OCI-LY7 (cell line): ENCODE data around the gene VAT1L. TPM values are rescaled to one million over a fixed set of nuclear protein-coding genes. Genes with fewer than 3 reads are reported as not detected.

Source experiments
- BruUV-seq: library from RNA; stranded (reverse); fragments of 400-500 nt; replicated peaks from 2 replicates; lab custom pipeline; 2021; lab: Mats Ljungman, UMichigan
- CTCF ChIA-PET: fragments of 300-600 bp; sonication (Branson Sonifier 250); formaldehyde crosslinking; loops from one replicate; lab custom pipeline; 2022; ENCODE audit warnings: antibody characterized with exemption; ENCODE audit not compliant: unreplicated experiment; lab: Charles Lee
- POLR2A ChIA-PET: fragments of 300-600 bp; sonication (Branson Sonifier 250); formaldehyde crosslinking; loops from one replicate; lab custom pipeline; 2022; ENCODE audit warnings: antibody characterized with exemption; lab: Charles Lee
- DNase-seq: peaks from one replicate; pipeline ENCODE4 v3.0.0-alpha.2; 2015; ENCODE audit warnings: low spot score
- H2AFZ ChIP-seq: fragments of 200-600 bp; sonication (generic), shearing (Covaris generic); 2 replicates; pipeline ENCODE4 v1.6.1; 2014; ENCODE audit warnings: mild to moderate bottlenecking, antibody characterized with exemption, low read length, moderate library complexity
- H3K27ac ChIP-seq: fragments of 200-600 bp; sonication (generic); 2 replicates; pipeline ENCODE4 v1.5.1; 2014; ENCODE audit warnings: mixed run types, low read depth, mild to moderate bottlenecking, moderate library complexity, low read length, inconsistent platforms; ENCODE audit not compliant: poor library complexity, severe bottlenecking
- H3K36me3 ChIP-seq: fragments of 200-600 bp; sonication (generic); 2 replicates; pipeline ENCODE4 v1.6.1; 2014; ENCODE audit warnings: mild to moderate bottlenecking, antibody characterized with exemption, low read length, moderate library complexity, mixed read lengths; ENCODE audit not compliant: insufficient read depth
- H3K4me1 ChIP-seq: fragments of 200-600 bp; sonication (generic); 2 replicates; pipeline ENCODE4 v1.5.1; 2014; ENCODE audit warnings: mild to moderate bottlenecking, low read length; ENCODE audit not compliant: insufficient read depth, poor library complexity, severe bottlenecking
- H3K4me2 ChIP-seq: fragments of 200-600 bp; sonication (generic); 2 replicates; pipeline ENCODE4 v1.6.1; 2014; ENCODE audit warnings: mild to moderate bottlenecking, low read length
- H3K4me3 ChIP-seq: fragments of 200-600 bp; sonication (generic); 2 replicates; pipeline ENCODE4 v1.5.1; 2014; ENCODE audit warnings: mild to moderate bottlenecking, low read depth, low read length; ENCODE audit not compliant: poor library complexity, severe bottlenecking
- H3K79me2 ChIP-seq: fragments of 200-600 bp; sonication (generic); 2 replicates; pipeline ENCODE4 v1.6.1; 2016; ENCODE audit warnings: low read depth, mild to moderate bottlenecking, low read length, moderate library complexity, mixed read lengths; ENCODE audit not compliant: insufficient read depth
- H3K9me2 ChIP-seq: fragments of 200-600 bp; sonication (generic); 2 replicates; pipeline ENCODE4 v1.6.1; 2016; ENCODE audit warnings: mild to moderate bottlenecking, low read length, mixed read lengths; ENCODE audit not compliant: insufficient read depth
- H3K9me3 ChIP-seq: fragments of 200-600 bp; sonication (generic); 2 replicates; pipeline ENCODE4 v1.6.1; 2014; ENCODE audit warnings: mild to moderate bottlenecking, mixed run types, low read length, mixed read lengths
- H4K20me1 ChIP-seq: fragments of 200-600 bp; sonication (generic); 2 replicates; pipeline ENCODE4 v1.6.1; 2014; ENCODE audit warnings: mild to moderate bottlenecking, antibody characterized with exemption, low read length, moderate library complexity, mixed read lengths; ENCODE audit not compliant: insufficient read depth
- CTCF ChIP-seq: fragments of 200-600 bp; sonication (generic); conservative IDR thresholded peaks from 2 replicates; pipeline ENCODE4 v1.5.1; 2014; ENCODE audit warnings: mild to moderate bottlenecking, antibody characterized with exemption, low read length, moderate library complexity, mixed read lengths
- EZH2phosphoT487 ChIP-seq: fragments of 200-600 bp; sonication (generic); IDR thresholded peaks from 2 replicates; pipeline ENCODE4 v1.6.1; 2018; ENCODE audit warnings: low read depth, borderline replicate concordance, mild to moderate bottlenecking, mixed run types, antibody characterized with exemption, low read length, moderate library complexity, mixed read lengths
- intact Hi-C: fragments of 100-400 bp; cut with micrococcal nuclease; formaldehyde crosslinking; loops from one replicate; pipeline ENCODE4 v1.10.0; 2022; ENCODE audit not compliant: unreplicated experiment
- total RNA-seq, 2 experiments: library from RNA; depleted of rRNA in 1 of 2; stranded (reverse); fragments of >200 nt in 1 of 2; shearing (Covaris generic) in 1 of 2; gene quantifications; 2 replicates each; pipeline ENCODE4 v1.2.3, GENCODE V29; 2014 to 2022

VAT1L gene
- total RNA-seq, 2 experiments from 2014 or later: not detected

GRCh38 chr16:77748421-77749005 is 39.9 kb upstream of the VAT1L start:
- ChIA-PET CTCF (no interaction called here), POLR2A (no interaction called here)
- no peaks in the 10 kb centered on the region for H3K36me3 ChIP-seq
- no TSS peak for BruUV-seq
- H2AFZ ChIP-seq: no peak overlapping the region
- H3K9me3 ChIP-seq: no peaks in the 10 kb centered on the region
- intact Hi-C loops: no loop called here
- H3K4me2 ChIP-seq: no peak overlapping the region
- no peak for TF ChIP-seq CTCF
- DNase-seq: no peak
- H3K27ac ChIP-seq: no peak overlapping the region
- H3K4me3 ChIP-seq: no peak overlapping the region
- H3K79me2 ChIP-seq: no peaks in the 10 kb centered on the region
- H3K4me1 ChIP-seq: no peaks in the 10 kb centered on the region
- no peaks in the 10 kb centered on the region for H3K9me2 ChIP-seq
- no peaks in the 10 kb centered on the region for H4K20me1 ChIP-seq

- Histone ChIP-seq H2AFZ (no peak overlapping the region), H3K4me3 (no peak overlapping the region), H3K4me2 (no peak overlapping the region), H3K36me3 (no peaks in the 10 kb centered on the region), H3K9me3 (no peaks in the 10 kb centered on the region), H3K27ac (no peak overlapping the region), H3K4me1 (no peaks in the 10 kb centered on the region), H3K9me2 (no peaks in the 10 kb centered on the region), H3K79me2 (no peaks in the 10 kb centered on the region), H4K20me1 (no peaks in the 10 kb centered on the region)
- BruUV-seq: no TSS peak
- CTCF ChIA-PET: interaction anchor here (0.7 kb wide), 1 partner anchor 340 kb away, joined by 3 read pairs; no protein-coding TSS in a partner anchor
- POLR2A ChIA-PET: no interaction called here
- intact Hi-C loops: no loop called here
- no peak for DNase-seq
- TF ChIP-seq EZH2phosphoT487 (no peak), CTCF (no peak)
These were observed 38.9 kb upstream of the VAT1L start for GRCh38 chr16:77749415-77749814.

GRCh38 chr16:77758046-77758445 is 30.3 kb upstream of the VAT1L start:
- CTCF ChIA-PET: no interaction called here
- no peaks in the 10 kb centered on the region for H3K79me2 ChIP-seq
- H3K4me2 ChIP-seq: no peak overlapping the region
- POLR2A ChIA-PET: no interaction called here
- no TSS peak for BruUV-seq
- H3K9me3 ChIP-seq: no peaks in the 10 kb centered on the region
- H3K9me2 ChIP-seq: no peaks in the 10 kb centered on the region
- no peak for TF ChIP-seq CTCF
- no peak for TF ChIP-seq EZH2phosphoT487
- no peak for DNase-seq
- H3K4me1 ChIP-seq: no peaks in the 10 kb centered on the region
- intact Hi-C loops: no loop called here
- no peak overlapping the region for H2AFZ ChIP-seq
- H3K27ac ChIP-seq: no peak overlapping the region
- H3K36me3 ChIP-seq: no peaks in the 10 kb centered on the region
- H3K4me3 ChIP-seq: no peak overlapping the region
- H4K20me1 ChIP-seq: no peaks in the 10 kb centered on the region
